Measurements from ENCODE around the gene TADA2B. TPM values are rescaled to one million over a fixed set of nuclear protein-coding genes. Genes with fewer than 3 reads are reported as not detected.

TADA2B gene
- total and polyA plus RNA-seq, 7 donors = 13.8 to 22.7 (median 16.6) TPM

- Histone ChIP-seq H3K9me3 (no peaks in the 10 kb centered on the region), H3K27ac (no peak overlapping the region), H3K36me3 (peaks cover 0 to 51% (median 31%) of the 10 kb centered on the region in 4 donors), H3K4me1 (no peaks in the 10 kb centered on the region), H3K4me3 (no peak overlapping the region), H3K27me3 (no peaks in the 10 kb centered on the region)
- 79 to 88% methylated on average over 35 of the region's 35 CpGs for WGBS, 2 donors
- no peak for DNase-seq
- no peak for TF ChIP-seq EP300 (IDR thresholded peaks at IDR 0.05)
- intact Hi-C loops (cut with DNase I) = no loop called here
Observed at GRCh38 chr4:7031558-7032449, 11.4 kb upstream of the TADA2B start.

- DNase-seq = no peak
- Histone ChIP-seq H3K36me3 (peaks cover 0 to 47% (median 31%) of the 10 kb centered on the region in 4 donors), H3K4me3 (no peak overlapping the region), H3K4me1 (no peaks in the 10 kb centered on the region), H3K27me3 (no peaks in the 10 kb centered on the region), H3K9me3 (no peaks in the 10 kb centered on the region), H3K27ac (no peak overlapping the region)
- TF ChIP-seq POLR2AphosphoS5 (IDR thresholded peaks at IDR 0.05) (no peak), EP300 (IDR thresholded peaks at IDR 0.05) (no peak), POLR2A (IDR thresholded peaks at IDR 0.05) (no peak), CTCF (IDR thresholded peaks at IDR 0.05) (no peak)
- intact Hi-C loops (cut with DNase I) = no loop called here
- WGBS, 2 donors = 89 to 91% methylated on average over 8 of the region's 8 CpGs
Observed at GRCh38 chr4:7032596-7032995, 10.6 kb upstream of the TADA2B start.

- peaks cover 0 to 33% (median 26%) of the 10 kb centered on the region in 4 donors for H3K36me3 ChIP-seq
- no peak for TF ChIP-seq POLR2A (IDR thresholded peaks at IDR 0.05)
- TF ChIP-seq POLR2AphosphoS5 (IDR thresholded peaks at IDR 0.05) = no peak
- TF ChIP-seq CTCF (IDR thresholded peaks at IDR 0.05) = no peak
- no peak for DNase-seq
- H3K4me3 ChIP-seq = no peak overlapping the region
- H3K27me3 ChIP-seq = no peaks in the 10 kb centered on the region
- no peak overlapping the region for H3K27ac ChIP-seq
- no peaks in the 10 kb centered on the region for H3K4me1 ChIP-seq
- intact Hi-C loops (cut with DNase I) = no loop called here
- no peaks in the 10 kb centered on the region for H3K9me3 ChIP-seq
- 67 to 74% methylated on average over 20 of the region's 20 CpGs for WGBS, 2 donors
Observed at GRCh38 chr4:7034262-7035081, 8.7 kb upstream of the TADA2B start.

- H3K4me3 ChIP-seq = no peak overlapping the region
- DNase-seq = no peak
- peaks cover 0 to 4% (median 2%) of the 10 kb centered on the region in 4 donors for H3K36me3 ChIP-seq
- 64 to 73% methylated on average over 6 of the region's 6 CpGs for WGBS, 2 donors
- H3K27me3 ChIP-seq = no peaks in the 10 kb centered on the region
- no peak overlapping the region for H3K27ac ChIP-seq
- H3K9me3 ChIP-seq = no peaks in the 10 kb centered on the region
- TF ChIP-seq EP300 (IDR thresholded peaks at IDR 0.05) (no peak), CTCF (IDR thresholded peaks at IDR 0.05) (no peak)
- intact Hi-C loops (cut with DNase I) = no loop called here
- peaks cover 0 to 13% (median 12%) of the 10 kb centered on the region in 4 donors for H3K4me1 ChIP-seq
Observed at GRCh38 chr4:7037425-7037824, 5.7 kb upstream of the TADA2B start.

GRCh38 chr4:7040765-7041164 lies 2.4 kb upstream of the TADA2B start:
- intact Hi-C loops (cut with DNase I) = loop anchor here (5.0 to 10.0 kb wide), 2 partner anchors 258 to 326 kb away; partner anchors contain the start of genes BLOC1S4 and KIAA0232
- H3K27me3 ChIP-seq = no peaks in the 10 kb centered on the region
- H3K9me3 ChIP-seq = no peaks in the 10 kb centered on the region
- DNase-seq = no peak
- no peak for TF ChIP-seq EP300 (IDR thresholded peaks at IDR 0.05)
- no peak for TF ChIP-seq POLR2A (IDR thresholded peaks at IDR 0.05)
- no peak for TF ChIP-seq CTCF (IDR thresholded peaks at IDR 0.05)
- TF ChIP-seq POLR2AphosphoS5 (IDR thresholded peaks at IDR 0.05) = no peak
- H3K4me1 ChIP-seq = peaks cover 0 to 34% (median 28%) of the 10 kb centered on the region in 4 donors
- H3K4me3 ChIP-seq = no peak overlapping the region
- H3K27ac ChIP-seq = no peak overlapping the region
- 86 to 88% methylated on average over 4 of the region's 4 CpGs for WGBS, 2 donors
- peaks cover 0 to under 1% (median 0%) of the 10 kb centered on the region in 4 donors for H3K36me3 ChIP-seq

Measured in sigmoid colon (tissue), 7 donors.